A673 (cell line): ENCODE results near the gene SLC4A4.

Experiments
- EZH2 ChIP-seq: fragments of 200-600 bp; sonication (generic); IDR thresholded peaks from 2 replicates; pipeline ENCODE4 v1.6.1; 2017; ENCODE audit warnings: borderline replicate concordance, low read depth, mild to moderate bottlenecking, mixed read lengths, antibody characterized with exemption, low read length; ENCODE audit not compliant: poor library complexity, severe bottlenecking
- TF ChIP-seq, protein P1 (sequence below): fragments of 300-800, 200-600 bp; sonication (generic); conservative IDR thresholded peaks from 2 replicates; pipeline ENCODE4 v1.5.1; 2017; ENCODE audit warnings: low read depth, mild to moderate bottlenecking, antibody characterized with exemption, low read length, moderate library complexity, mixed read lengths

GRCh38 chr4:71497078-71497477, 158.3 kb downstream of the SLC4A4 start:
- no peak for TF ChIP-seq EZH2
- TF ChIP-seq, protein P1, sequence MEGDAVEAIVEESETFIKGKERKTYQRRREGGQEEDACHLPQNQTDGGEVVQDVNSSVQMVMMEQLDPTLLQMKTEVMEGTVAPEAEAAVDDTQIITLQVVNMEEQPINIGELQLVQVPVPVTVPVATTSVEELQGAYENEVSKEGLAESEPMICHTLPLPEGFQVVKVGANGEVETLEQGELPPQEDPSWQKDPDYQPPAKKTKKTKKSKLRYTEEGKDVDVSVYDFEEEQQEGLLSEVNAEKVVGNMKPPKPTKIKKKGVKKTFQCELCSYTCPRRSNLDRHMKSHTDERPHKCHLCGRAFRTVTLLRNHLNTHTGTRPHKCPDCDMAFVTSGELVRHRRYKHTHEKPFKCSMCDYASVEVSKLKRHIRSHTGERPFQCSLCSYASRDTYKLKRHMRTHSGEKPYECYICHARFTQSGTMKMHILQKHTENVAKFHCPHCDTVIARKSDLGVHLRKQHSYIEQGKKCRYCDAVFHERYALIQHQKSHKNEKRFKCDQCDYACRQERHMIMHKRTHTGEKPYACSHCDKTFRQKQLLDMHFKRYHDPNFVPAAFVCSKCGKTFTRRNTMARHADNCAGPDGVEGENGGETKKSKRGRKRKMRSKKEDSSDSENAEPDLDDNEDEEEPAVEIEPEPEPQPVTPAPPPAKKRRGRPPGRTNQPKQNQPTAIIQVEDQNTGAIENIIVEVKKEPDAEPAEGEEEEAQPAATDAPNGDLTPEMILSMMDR = no peak
